AG20443 (cell line): Measurements from ENCODE around the gene CACNA2D3.
"Not testable (repeated sequence)": the region's sequence is repeated elsewhere in the genome, so short reads cannot be mapped to it uniquely, and the experiment has no call there.

ENCODE experiments used
- DNase-seq: peaks from one replicate; pipeline ENCODE4 v3.0.0; 2012; ENCODE audit warnings: low spot score, mixed read lengths

The CACNA2D3 gene

DNA sequence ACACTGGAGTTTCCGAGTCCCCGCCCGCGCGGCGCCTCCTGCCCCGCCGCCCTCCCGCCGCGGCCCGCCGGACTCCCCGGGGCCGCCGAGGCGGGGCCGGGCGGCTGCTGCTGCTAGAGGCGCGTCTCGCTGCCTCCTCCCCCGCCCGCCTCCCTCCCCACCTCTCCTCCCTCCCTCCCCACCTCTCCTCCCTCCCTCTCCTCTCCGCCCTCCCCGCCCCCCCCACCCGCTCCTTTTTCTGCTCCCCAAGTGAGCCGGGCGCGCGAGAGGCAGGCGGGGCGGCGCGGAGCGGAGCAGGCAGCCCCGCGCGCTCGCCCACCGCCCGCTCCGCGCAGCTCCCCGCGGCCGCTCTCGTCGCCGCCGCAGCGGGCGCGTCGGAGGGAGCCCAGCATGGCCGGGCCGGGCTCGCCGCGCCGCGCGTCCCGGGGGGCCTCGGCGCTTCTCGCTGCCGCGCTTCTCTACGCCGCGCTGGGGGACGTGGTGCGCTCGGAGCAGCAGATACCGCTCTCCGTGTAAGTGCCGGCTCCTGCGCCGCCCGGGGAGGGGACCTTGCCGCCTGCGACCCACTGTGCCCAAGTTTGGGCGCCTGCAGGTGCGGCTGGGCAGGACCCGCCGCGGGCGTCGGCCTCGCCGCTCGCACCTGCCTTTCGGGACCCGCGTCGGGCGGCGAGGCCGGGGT, at the start of gene CACNA2D3:
CACNA2D3 (plus strand) TSS at position 229 of the 679 bp plus-strand sequence.
- DNase-seq = peak; percentile 67

DNA sequence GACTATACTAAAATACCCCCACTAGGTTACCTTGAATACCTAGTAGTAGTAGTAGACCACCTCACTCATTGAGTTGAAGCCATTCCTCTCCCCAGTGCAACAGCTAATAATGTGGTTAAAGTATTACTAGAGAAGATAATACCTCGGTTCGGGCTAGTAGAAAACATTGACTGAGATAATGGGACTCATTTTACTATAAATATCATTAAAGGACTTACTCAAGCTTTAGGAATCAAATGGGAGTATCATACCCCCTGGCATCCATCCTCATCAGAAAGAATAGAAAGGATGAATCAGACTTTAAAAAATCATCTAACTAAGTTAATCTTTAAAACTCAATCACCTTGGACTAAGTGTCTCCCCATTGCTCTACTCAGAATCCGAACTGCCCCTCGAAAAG, 49.0 kb upstream of the CACNA2D3 start:
- DNase-seq = no peak

DNA sequence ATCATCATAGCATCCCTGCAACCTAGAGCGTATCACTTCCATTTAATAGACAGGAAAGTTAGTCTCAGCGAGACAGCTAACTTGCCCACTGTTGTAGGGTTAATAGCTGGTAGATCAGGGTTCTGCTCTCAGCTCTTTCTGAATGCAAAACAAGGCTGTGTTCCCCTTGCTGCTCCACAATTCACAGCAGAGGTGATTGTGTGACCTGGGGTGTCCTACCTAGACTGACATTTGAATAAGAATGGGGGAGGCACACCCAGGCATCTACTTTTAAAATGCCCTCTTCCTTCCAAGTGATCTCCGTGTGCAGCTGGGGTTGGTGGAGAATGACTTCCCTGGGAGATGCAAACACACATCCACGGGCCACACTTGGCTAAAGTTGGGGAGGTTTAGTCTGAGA, 43.0 kb upstream of the CACNA2D3 start:
- DNase-seq = no peak

DNA sequence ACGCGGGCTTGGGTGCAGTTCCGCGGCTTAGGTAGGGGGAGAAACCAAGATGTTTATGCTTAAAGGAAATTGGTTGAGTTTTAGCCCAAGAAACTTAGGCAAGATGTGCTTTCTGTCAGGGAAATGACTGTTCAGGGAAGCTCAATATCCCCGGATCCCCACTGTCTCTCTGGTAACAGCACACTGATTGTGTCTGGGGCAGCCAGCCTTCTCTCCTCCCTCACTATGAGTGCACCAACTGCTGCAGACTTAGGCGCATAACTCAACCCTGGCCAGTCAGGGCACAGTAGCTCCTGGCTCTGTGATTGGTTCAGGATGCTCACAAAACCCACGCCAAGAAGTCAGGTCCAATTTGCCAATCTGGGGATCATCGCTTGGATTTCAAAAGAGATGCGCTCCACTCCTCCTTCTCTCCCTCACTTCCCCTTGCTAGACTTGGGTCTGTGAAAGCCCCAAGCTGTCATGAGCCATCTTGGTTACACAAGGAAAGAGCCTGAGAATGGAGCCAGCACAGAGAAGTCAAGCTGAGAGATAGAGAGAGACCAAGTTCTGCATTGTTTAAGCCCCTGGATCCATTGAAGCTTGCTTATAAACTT, 42.5 kb upstream of the CACNA2D3 start:
- DNase-seq = no peak

DNA sequence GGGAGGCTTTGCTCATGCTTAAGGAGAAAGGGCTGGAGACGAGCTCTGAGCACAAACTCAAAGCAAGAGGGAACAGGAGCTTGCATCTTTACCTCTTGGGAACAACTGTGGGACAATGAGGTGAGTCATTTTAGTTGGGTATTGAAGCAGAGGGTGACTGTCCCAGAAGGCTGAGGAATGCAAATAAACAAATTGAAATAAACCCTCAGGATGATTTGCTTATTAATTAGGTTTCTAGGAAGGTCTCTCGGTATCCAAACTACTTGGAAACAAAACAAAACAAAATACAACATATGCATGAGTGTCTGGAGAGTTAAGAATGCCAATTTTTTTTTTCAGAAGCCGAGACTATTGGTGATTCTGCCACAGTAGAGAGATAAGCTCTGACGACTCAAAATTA, 38.4 kb upstream of the CACNA2D3 start:
- DNase-seq = no peak

DNA sequence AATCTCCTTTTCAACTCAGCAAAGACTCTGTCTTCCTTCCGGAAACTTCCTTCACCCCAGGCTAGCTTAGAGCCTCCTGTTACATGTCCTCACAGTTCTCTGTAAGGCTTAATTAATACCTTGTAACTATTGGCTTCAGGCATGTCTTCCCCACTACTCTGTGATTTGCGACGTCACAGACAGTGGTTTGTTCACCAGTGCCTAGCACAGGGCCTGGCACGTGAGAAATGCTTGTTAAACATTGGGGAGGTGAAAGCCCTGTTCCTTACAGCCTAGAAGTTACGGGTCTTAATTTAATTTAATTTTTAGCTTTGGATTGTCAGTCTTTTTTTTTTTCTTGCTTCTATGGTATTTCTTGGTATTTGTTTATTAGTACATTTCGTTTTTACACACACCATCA, 36.4 kb upstream of the CACNA2D3 start:
- DNase-seq = no peak

DNA sequence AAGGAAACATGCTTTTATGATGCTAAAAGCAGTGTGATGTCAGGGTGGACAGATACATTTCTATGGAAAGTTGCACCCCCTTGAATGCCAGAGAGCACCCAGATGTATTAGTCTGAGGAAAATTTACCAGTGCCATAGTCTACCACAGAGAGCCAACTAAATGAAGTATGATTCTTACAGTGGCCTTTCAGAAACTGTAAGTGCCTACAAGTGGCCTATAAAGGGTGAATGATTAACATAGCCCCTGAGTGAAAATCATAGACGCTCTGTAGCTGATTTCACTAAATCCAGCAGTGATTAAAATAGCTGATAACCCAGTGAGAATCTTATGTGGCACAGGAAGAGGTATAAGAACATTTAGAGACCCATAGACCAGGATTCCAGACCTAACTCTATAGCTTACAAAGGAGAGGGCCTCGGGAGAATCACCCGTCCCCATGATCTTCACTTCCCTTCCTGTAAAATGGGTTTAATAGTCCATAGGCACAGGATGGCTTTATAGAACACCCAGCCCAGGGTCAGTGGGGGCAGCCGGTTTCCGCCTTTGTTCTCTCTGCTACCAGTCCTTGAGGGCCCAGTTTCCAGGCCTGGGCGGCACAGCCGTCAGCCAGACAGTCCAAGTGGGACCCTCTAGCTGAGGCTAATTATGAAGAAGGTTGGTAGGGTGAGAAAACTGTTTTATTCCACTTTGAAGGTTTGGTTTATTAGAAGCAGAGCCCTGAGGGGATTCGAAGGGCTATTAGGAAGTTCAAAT, 35.5 kb upstream of the CACNA2D3 start:
- no peak for DNase-seq

DNA sequence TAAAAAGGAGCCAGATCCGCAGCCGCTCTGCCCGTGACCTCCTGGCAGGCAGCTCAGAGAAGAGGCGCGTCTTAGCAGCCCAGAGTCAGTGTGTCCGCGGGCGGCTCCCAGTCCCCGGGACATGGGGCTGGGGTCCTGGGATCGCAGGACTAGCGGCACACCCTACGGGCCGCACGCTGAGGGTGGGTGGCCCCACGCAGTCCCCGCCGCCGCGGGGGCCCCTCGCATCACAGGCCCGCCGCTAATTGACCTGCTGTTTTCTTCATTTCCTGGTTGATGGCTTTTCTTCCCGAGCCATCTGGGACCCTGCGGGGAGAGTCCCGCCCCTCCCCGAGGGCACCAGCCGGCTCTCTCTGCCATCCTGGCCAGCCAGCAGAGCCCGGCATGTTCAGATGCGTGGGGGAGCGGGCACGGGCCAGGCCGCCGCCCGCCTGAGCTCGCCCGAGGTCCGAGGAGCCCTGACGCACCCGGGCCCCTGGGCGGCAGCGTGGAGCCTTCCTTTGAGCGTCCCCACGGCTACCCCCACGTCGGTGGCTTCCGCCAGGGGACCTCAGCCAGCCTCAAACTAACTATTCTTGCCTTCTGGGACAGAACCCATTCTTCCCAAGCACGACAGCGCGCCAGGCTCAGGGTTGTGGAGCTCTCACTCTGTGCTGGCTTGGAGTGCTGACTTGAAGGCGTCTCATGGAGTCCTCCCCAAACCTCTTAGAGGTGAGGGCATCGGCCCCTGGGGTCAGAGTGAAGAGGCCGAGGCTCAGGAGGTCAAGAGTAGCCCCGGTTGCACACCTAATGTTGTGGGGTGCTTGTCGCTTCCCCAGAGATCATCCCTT, 34.6 kb upstream of the CACNA2D3 start:
- peak; percentile 41 for DNase-seq

DNA sequence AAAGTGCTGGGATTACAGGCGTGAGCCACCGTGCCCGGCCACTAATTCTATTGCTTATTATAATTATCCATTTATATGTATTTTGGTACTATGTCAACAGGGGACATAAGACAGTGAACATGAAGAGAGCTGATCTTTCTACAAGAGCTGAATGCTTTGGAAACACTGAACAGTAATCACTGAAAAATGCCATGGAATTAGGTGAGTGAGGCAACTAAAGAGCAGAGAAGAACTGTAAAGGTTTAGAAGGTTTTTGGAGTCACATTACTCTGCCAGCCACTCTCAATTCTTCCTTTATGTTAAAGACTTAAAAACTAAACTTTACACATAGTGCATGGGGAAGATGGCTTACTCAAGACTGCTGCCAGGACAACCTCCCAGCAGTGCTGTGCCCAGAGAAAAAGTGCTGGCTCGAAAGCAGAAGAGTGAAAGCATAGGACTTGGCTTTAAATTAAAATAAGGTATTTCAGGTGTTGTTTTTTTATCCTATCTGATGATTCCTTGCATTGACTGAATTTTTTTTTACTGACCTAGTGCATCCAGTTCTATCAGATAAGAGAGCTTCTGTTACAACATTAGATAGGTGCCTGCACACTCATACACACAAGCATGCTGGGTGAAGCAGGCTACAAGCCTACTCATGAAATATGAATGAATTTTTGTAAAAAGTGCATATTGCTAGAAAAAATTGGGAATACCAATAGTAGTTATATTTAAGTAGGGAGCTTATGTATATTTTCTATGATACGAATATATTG, 28.7 kb upstream of the CACNA2D3 start:
- DNase-seq = no peak

DNA sequence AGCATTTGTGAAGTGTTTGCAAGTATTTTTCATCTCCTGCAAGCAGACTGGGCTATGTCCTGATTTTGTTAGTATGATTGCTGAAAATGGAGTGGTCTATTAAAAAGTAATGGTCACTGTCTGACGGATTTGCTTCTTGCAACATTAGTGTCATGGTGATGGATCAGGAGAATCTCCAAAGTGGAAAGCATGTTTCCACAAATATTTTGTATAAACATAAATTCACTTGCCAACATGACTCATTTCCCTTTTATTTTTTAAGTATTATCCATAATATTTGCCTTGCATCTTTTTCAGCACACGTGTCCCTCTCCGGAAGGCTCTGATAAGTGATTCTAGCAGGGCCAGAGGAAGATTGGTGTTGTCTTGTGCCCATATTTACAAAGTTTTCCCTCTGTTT, 27.4 kb upstream of the CACNA2D3 start:
- DNase-seq = no peak

DNA sequence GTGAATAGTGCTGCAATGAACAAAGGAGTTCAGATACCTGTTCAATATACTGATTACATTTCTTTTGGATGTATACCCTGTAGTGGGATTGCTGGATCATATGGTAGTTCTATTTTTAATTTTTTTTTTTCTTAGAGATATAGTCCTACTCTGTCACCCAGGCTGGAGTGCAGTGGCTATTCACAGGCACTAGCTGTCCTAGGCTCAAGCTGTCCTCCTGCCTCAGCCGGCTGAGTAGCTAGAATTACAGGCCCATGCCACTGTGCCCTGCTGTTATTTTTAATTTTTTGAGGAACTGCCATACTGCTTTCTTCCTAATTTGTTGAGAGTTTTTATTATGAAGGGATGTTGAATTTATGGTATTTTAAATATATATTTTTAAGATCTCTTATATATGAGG, 23.0 kb upstream of the CACNA2D3 start:
- no peak for DNase-seq

DNA sequence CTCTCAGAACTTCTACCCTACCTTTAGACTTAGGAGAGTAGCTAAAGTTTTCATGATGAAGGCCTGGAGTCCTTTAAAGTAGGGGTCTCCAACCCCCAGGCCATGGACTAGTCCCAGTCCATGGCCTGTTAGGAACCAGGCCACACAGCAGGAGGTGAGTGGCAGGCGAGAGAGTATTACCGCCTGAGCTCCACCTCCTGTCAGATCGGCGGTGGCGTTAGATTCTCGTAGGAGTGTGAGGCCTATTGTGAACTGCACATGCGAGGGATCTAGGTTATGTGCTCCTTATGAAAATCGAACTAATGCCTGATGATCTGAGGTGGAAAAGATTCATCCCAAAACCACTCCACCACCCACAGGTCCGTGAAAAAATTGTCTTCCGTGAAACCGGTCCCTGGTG, 18.3 kb upstream of the CACNA2D3 start:
- DNase-seq = no peak

DNA sequence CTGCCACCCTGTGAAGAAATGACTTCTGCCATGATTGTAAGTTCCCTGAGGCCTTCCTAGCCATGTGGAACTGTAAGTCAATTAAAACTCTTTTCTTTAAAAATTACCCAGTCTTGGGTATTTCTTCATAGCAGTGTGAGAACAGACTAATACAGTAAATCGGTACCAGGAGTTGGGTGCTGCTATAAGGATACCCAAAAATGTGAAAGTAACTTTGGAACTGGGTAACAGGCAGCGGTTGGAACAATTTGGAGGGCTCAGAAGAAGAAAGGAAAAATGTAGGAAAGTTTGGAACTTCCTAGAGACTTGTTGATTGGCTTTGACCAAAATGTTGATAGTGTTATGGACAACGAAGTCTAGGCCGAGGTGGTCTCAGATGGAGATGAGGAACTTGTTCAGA, 6.2 kb upstream of the CACNA2D3 start:
- not testable (repeated sequence) for DNase-seq

DNA sequence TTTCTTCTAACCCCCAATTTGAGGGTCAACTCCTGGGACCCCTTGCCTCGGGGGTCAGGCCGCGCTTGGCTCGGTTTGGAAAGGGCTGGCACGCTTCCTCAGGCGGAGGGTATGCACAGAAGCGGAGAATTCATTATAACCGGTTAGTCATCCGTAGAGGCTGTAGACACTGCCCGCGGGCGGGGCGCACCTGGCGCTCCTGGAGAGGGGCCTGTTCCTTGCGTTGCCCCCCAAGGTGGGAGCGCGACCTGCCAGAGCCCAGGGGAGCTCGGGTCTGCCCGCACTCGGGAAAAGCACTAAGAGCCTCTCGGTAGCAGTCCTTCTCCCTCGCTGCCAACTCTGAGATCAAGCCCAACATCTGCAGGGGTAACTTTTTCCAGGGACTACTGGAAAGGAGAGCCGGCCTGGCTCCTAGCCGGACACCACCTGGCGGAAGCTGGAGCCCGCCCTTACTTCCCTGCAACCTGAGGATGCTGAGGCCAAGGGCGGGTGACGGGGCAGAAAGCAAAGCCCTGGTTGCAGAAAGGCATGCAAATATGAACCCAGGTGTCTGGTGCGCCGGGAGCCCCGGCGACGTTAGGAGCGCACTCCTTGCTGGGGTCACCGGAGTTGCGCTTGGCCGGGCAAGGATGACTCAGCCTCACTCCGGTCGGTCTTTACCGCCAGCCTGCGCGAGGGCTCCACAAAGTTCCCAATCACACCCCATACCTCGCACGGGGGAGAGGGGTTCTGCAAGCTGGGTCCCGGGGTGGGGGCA, 1.5 kb upstream of the CACNA2D3 start:
- DNase-seq = peak; percentile 43

DNA sequence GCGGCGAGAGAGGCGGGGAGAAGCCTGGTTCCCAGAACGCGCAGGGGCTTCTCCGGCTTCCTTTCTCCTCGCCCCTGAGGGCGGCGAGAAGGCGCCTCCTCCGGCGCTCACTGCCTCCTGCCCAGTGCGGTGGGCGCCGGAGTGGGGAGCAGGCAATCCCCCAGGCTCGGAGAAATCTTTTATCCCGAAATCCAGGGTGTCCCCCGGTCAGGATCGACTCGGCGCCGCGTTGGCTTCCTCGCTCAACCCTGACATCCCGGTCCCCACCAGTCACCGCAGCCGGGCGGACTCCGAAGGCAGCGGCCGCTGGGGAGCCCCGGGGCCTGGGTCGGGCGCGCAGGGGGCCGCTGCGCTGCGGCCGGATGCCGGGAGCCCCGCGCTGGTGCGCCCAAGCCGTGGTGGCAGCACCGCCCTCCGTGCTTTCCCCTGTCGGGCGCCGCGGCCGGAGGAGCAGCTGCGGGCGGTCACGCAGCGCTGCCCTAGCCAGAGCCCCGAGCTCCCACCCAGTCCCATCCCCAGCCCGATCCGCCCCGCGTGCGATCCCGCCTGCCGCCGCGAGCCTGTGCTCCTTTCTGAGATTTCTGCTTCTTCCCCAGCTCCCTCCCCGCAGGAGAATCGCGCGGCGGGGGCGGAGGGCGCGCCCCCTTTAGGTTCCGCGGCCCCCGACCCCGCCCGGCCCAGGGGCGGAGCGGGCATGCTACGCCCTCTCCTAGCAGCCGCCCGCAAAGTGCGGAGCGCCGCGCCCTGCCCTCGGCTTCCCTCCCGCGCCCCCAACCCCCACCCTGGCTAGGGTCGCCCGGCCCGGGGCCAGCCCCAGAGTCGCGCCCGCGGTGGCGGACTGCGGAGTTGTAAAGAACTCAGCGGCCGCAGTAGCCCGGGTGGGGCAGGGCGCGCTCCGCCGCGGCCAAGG, 683 bp upstream of the CACNA2D3 start:
- DNase-seq = peak; percentile 34

DNA sequence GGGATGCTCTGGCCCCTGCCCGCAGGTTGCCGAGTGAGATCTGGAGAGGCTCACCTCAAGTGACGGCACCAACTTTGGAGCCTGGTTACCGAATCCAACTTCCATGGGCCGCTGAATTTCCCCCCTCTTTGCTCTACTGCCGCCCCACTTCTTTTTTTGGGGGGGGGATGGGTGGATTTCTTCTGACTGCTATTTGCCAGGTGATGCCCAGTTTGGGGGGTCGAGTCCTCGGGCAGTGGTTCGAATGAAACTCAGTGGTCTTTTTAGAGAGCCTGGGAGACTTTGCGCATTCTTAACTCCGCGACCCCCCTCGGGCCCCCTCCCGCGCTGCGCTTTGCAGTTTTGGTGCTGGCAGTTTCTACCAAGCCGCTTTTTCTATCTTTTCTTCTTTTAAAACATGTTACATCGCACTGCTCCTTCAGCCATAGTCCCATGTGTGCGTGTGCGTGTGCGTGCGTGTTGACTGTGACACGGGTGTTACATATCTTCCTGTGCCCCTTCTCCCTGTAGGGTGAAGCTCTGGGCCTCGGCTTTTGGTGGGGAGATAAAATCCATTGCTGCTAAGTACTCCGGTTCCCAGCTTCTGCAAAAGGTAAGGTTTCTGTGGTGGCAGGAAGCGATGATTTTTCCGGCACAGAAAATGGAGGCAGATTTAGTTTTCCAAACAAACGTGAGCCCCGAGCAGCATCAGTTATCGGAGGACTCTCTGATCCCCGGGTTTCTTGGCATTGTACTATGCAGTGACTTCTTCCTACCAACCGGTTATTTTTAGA, 837 bp downstream of the CACNA2D3 start:
- no peak for DNase-seq

DNA sequence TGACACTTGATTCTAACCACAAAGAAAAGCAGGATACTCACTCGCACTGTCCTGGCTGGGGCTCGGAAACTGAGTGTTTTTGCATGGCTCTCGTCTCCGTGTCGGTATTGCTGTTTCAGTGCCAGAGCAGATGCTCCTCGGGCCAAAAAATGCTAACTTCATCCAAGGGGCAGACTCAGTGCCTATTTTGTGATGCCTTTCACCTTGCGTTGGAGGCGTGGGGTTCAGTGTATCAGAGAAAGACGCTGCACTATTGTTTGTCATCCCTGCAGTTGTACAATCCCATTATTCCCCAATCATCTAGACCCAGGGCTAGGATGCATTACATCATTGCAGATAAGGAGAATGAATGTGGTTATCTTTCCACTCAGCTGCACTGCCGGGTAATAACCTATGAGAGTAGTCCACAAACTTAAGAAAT, 1.4 kb downstream of the CACNA2D3 start:
- DNase-seq = peak; percentile 27

DNA sequence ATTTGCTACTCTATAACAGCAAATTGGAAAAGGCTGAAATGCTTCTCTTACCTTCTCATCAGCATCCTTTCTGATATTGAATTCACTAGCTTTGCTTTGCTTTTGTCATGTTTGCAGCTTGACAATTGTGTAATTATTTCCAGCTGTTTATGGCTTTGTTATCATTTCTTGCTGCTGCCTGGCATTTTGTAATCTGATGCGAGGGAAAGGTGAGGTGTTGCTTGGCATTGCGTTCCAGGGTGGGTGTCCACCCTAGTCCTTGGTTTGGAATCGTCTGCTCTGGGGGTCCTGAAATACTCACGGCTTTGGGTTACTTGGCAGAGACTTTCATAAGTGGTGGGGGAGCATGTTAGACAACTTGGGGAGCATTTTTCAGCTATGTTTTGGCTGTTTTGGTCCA, 2.9 kb downstream of the CACNA2D3 start:
- DNase-seq = no peak

DNA sequence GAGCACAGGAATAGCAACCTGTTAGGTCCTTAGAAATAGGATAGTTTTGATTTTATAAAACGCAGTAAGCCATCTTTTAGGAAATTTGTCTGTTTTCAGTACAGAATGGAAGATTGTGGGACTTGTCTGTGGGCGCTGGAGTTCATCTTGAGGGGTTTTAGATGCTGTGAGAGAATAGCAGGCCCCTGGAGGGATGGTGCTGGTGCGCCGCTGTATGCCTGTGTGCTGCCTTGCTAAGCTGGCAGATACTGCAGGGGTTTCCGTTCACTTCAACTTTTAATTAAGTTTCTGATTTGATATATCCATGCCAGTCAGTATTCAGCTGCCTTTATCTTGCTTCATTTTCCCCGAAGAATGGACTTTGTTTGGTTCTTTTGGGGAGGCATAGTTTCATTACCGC, 4.2 kb downstream of the CACNA2D3 start:
- DNase-seq = no peak
